Esophagus muscularis mucosa (tissue), 4 donors: ENCODE data around the gene NEK9. TPM values are rescaled to one million over a fixed set of nuclear protein-coding genes. Genes with fewer than 3 reads are reported as not detected.

Experiments used
- DNase-seq: peaks from one replicate; pipeline ENCODE4 v3.0.0-alpha.2; 2017; ENCODE audit errors: extremely low spot score
- H3K27ac ChIP-seq, 4 donors: fragments of 200-600 bp; sonication (generic); replicated peaks in 1 of 4; 1 replicate in 3 of 4; 2 replicates in 1 of 4; pipeline ENCODE4 v1.5.1; 2016 to 2019; ENCODE audit warnings: mild to moderate bottlenecking in 1 of 4
- H3K27me3 ChIP-seq, 4 donors: fragments of 200-600 bp; sonication (generic); one replicate each; pipeline versions ENCODE4 v1.5.1 to v1.6.0; 2016 to 2019
- H3K36me3 ChIP-seq, 4 donors: fragments of 200-600 bp; sonication (generic); one replicate each; pipeline ENCODE4 v1.5.1; 2016 to 2019
- H3K4me1 ChIP-seq, 4 donors: fragments of 200-600 bp; sonication (generic); one replicate each; pipeline ENCODE4 v1.5.1; 2016 to 2019
- H3K4me3 ChIP-seq, 4 donors: fragments of 200-600 bp; sonication (generic); 1 replicate in 2 of 4; 2 replicates in 2 of 4; pipeline ENCODE4 v1.5.1; 2016 to 2019; ENCODE audit warnings: mild to moderate bottlenecking in 4 of 4, moderate library complexity in 1 of 4
- H3K9me3 ChIP-seq, 4 donors: fragments of 200-600 bp; sonication (generic); 1 replicate in 3 of 4; 2 replicates in 1 of 4; pipeline ENCODE4 v1.5.1; 2016 to 2019
- CTCF ChIP-seq, 3 experiments: fragments of 200-600 bp in 2 of 3; fragments of 450-650 bp in 1 of 3; sonication (generic) in 2 of 3; IDR thresholded peaks; one replicate each; pipeline ENCODE4 v1.5.1; 2017 to 2019; ENCODE audit warnings: antibody characterized with exemption in 3 of 3, mild to moderate bottlenecking in 2 of 3, moderate library complexity in 1 of 3
- EP300 ChIP-seq: sonication (generic); formaldehyde crosslinking; IDR thresholded peaks from one replicate; pipeline ENCODE4 v1.6.1; 2017; ENCODE audit warnings: antibody characterized with exemption
- POLR2A ChIP-seq: fragments of 450-650 bp; IDR thresholded peaks from one replicate; pipeline ENCODE4 v1.6.1; 2017; ENCODE audit warnings: antibody characterized with exemption, moderate library complexity, mild to moderate bottlenecking, low read depth
- POLR2AphosphoS5 ChIP-seq, 2 donors: sonication (generic); formaldehyde crosslinking; IDR thresholded peaks; one replicate each; pipeline ENCODE4 v1.6.1; 2017; ENCODE audit warnings: antibody characterized with exemption in 2 of 2
- WGBS: methylation state at CpG from one replicate; pipeline ENCODE4 v1.1.5; 2018; 5-methylcytosine and 5-hydroxymethylcytosine counted together
- intact Hi-C: fragments of 100-400 bp; cut with DNase I; formaldehyde crosslinking; loops from one replicate; pipeline ENCODE4 v1.15.1; 2023
- total RNA-seq, 4 donors: library from RNA; depleted of rRNA; stranded (reverse); fragments of >200 nt; gene quantifications; one replicate each; pipeline versions ENCODE4 v1.1.0 to v1.2.1, GENCODE V29; 2016

Gene NEK9
- total RNA-seq, 4 donors from 2014 or later: 52.3 to 111 (median 79.0) TPM

GRCh38 chr14:75109877-75110276, 17.0 kb downstream of the NEK9 start:
- DNase-seq: no peak
- Histone ChIP-seq H3K9me3 (no peaks in the 10 kb centered on the region), H3K4me3 (no peak overlapping the region), H3K27me3 (no peaks in the 10 kb centered on the region), H3K27ac (no peak overlapping the region), H3K36me3 (peaks cover 80 to 100% (median 98%) of the 10 kb centered on the region in 4 donors), H3K4me1 (no peaks in the 10 kb centered on the region)
- intact Hi-C loops: no loop called here
- 81% methylated on average over 2 of the region's 2 CpGs for WGBS
- no peak for TF ChIP-seq POLR2AphosphoS5 (IDR thresholded peaks at IDR 0.05)
- no peak for TF ChIP-seq POLR2A
- no peak for TF ChIP-seq EP300
- no peak for TF ChIP-seq CTCF (IDR thresholded peaks at IDR 0.05)

- intact Hi-C loops: no loop called here
- TF ChIP-seq CTCF (IDR thresholded peaks at IDR 0.05) (no peak), POLR2AphosphoS5 (IDR thresholded peaks at IDR 0.05) (no peak), EP300 (no peak)
- 65% methylated on average over 3 of the region's 3 CpGs for WGBS
Measured at GRCh38 chr14:75107186-75107585, 19.7 kb downstream of the NEK9 start.

GRCh38 chr14:75101491-75101890, 25.4 kb downstream of the NEK9 start:
- WGBS: 72% methylated on average over 4 of the region's 4 CpGs
- peaks cover 40 to 100% (median 91%) of the 10 kb centered on the region in 4 donors for H3K36me3 ChIP-seq
- intact Hi-C loops: no loop called here

More at GRCh38 chr14:75107186-75107585, 19.7 kb downstream of the NEK9 start:
- DNase-seq: no peak
- Histone ChIP-seq H3K36me3 (peaks cover 60 to 100% (median 94%) of the 10 kb centered on the region in 4 donors), H3K4me3 (no peak overlapping the region), H3K4me1 (no peaks in the 10 kb centered on the region), H3K27ac (no peak overlapping the region), H3K9me3 (no peaks in the 10 kb centered on the region), H3K27me3 (no peaks in the 10 kb centered on the region)

GRCh38 chr14:75098682-75099081, 28.2 kb downstream of the NEK9 start:
- WGBS: 50% methylated on average over 1 of the region's 1 CpG
- no peaks in the 10 kb centered on the region for H3K9me3 ChIP-seq
- peaks cover 51 to 100% (median 91%) of the 10 kb centered on the region in 4 donors for H3K36me3 ChIP-seq
- no peak overlapping the region for H3K27ac ChIP-seq
- no peak overlapping the region for H3K4me3 ChIP-seq
- intact Hi-C loops: no loop called here
- H3K4me1 ChIP-seq: no peaks in the 10 kb centered on the region
- H3K27me3 ChIP-seq: no peaks in the 10 kb centered on the region
- TF ChIP-seq POLR2AphosphoS5 (IDR thresholded peaks at IDR 0.05): no peak
- TF ChIP-seq CTCF (IDR thresholded peaks at IDR 0.05): no peak
- no peak for TF ChIP-seq EP300
- no peak for TF ChIP-seq POLR2A
- DNase-seq: no peak

More at GRCh38 chr14:75101491-75101890, 25.4 kb downstream of the NEK9 start:
- Histone ChIP-seq H3K4me1 (no peaks in the 10 kb centered on the region), H3K9me3 (no peaks in the 10 kb centered on the region), H3K4me3 (no peak overlapping the region), H3K27me3 (no peaks in the 10 kb centered on the region), H3K27ac (no peak overlapping the region)
- TF ChIP-seq EP300: no peak
- TF ChIP-seq POLR2A: no peak
- TF ChIP-seq CTCF (IDR thresholded peaks at IDR 0.05): no peak
- TF ChIP-seq POLR2AphosphoS5 (IDR thresholded peaks at IDR 0.05): no peak
- DNase-seq: no peak

- no peak for DNase-seq
- TF ChIP-seq CTCF (IDR thresholded peaks at IDR 0.05) (no peak), POLR2A (no peak), EP300 (no peak), POLR2AphosphoS5 (IDR thresholded peaks at IDR 0.05) (no peak)
- H3K4me3 ChIP-seq: no peak overlapping the region
- no peaks in the 10 kb centered on the region for H3K27me3 ChIP-seq
- intact Hi-C loops: no loop called here
- no peak overlapping the region for H3K27ac ChIP-seq
- H3K9me3 ChIP-seq: no peaks in the 10 kb centered on the region
- H3K4me1 ChIP-seq: no peaks in the 10 kb centered on the region
- H3K36me3 ChIP-seq: peaks cover 54 to 100% (median 89%) of the 10 kb centered on the region in 4 donors
Measured at GRCh38 chr14:75098212-75098611, 28.6 kb downstream of the NEK9 start.
